ENCODE measurements around the gene ATP2A1.

- no peak for TF ChIP-seq MAX (IDR thresholded peaks at IDR 0.05)
- TF ChIP-seq EP300 (IDR thresholded peaks at IDR 0.05; ENCODE audit: borderline replicate concordance), result no peak
- no peak for TF ChIP-seq RAD21 (IDR thresholded peaks at IDR 0.05; ENCODE audit: low read depth)
Measured at GRCh38 chr16:28837672-28838557, 40.4 kb upstream of the ATP2A1 start.
